Right lobe of liver (tissue), 6 donors: ENCODE data around the gene ATP13A2. TPM values are rescaled to one million over a fixed set of nuclear protein-coding genes. Genes with fewer than 3 reads are reported as not detected.
"Not testable (repeated sequence)": the region's sequence is repeated elsewhere in the genome, so short reads cannot be mapped to it uniquely, and the experiment has no call there.

Source experiments
- ATAC-seq, 4 donors: fragments of 200-7000 bp; cut with Tn5 transposase; one replicate each; pipeline ENCODE4 v1.9.1; 2020; ENCODE audit warnings: mild to moderate bottlenecking in 4 of 4, moderate library complexity in 4 of 4
- DNase-seq, 3 donors: peaks; one replicate each; pipeline ENCODE4 v3.0.0-alpha.2; 2020
- H3K27ac ChIP-seq, 3 donors: fragments of 200-600 bp; one replicate each; pipeline ENCODE4 v1.8.0; 2022
- H3K27me3 ChIP-seq, 2 donors: fragments of 200-600 bp; one replicate each; pipeline ENCODE4 v1.8.0; 2022
- H3K36me3 ChIP-seq, 4 donors: fragments of 200-600 bp; sonication (generic) in 1 of 4; one replicate each; pipeline versions ENCODE4 v1.5.1 to v1.8.0; 2017 to 2022; ENCODE audit warnings: control low read depth in 1 of 4
- H3K4me1 ChIP-seq, 4 donors: fragments of 200-600 bp; sonication (generic) in 1 of 4; one replicate each; pipeline versions ENCODE4 v1.5.1 to v1.8.0; 2017 to 2022; ENCODE audit warnings: control low read depth in 1 of 4
- H3K4me3 ChIP-seq, 3 donors: fragments of 200-600 bp; one replicate each; pipeline ENCODE4 v1.8.0; 2022
- H3K9me3 ChIP-seq, 4 donors: fragments of 200-600 bp; sonication (generic) in 1 of 4; one replicate each; pipeline versions ENCODE4 v1.5.1 to v1.8.0; 2017 to 2022; ENCODE audit warnings: control low read depth in 1 of 4
- POLR2A ChIP-seq: fragments of 450-650 bp; IDR thresholded peaks from one replicate; pipeline ENCODE4 v1.6.1; 2017; ENCODE audit warnings: antibody characterized with exemption, mild to moderate bottlenecking
- WGBS: methylation state at CpG from one replicate; pipeline ENCODE4 v1.1.6; 2018; ENCODE audit warnings: low coverage, low lambda C conversion rate; ENCODE audit not compliant: insufficient coverage; ENCODE audit errors: missing lambda C conversion rate; 5-methylcytosine and 5-hydroxymethylcytosine counted together
- intact Hi-C, 2 donors: fragments of 100-400 bp; cut with DNase I; formaldehyde crosslinking; loops; one replicate each; pipeline versions ENCODE4 v1.11.2 to v1.14.1; 2022
- total RNA-seq, 6 experiments: library from RNA; depleted of rRNA in 2 of 6; stranded (reverse); fragments of >200 nt in 2 of 6; fragmentation: NEBNext Ultra II Directional in 3 of 6; extraction: Animal tissue kit (Norgen Biotek cat#: 25700) in 3 of 6; gene quantifications; one replicate each; pipeline versions ENCODE4 v1.1.0 to v1.2.4, GENCODE V29; 2016 to 2023
- TF ChIP-seq, protein P1 (sequence below), 4 donors: fragments of 200-600 bp in 3 of 4; fragments of 450-650 bp in 1 of 4; IDR thresholded peaks; one replicate each; pipeline versions ENCODE4 v1.5.1 to v1.8.0; 2016 to 2022; ENCODE audit warnings: antibody characterized with exemption in 4 of 4, mild to moderate bottlenecking in 2 of 4
- donor health status: DM: no; HTN: yes; CAD: no.
- donor health status: DM: no; HTN: no; CAD: no.
- donor health status: DM: no; HTN: no; CAD: no.
- donor health status: DM: no; HTN: yes; CAD: no.
- donor health status: DM: no; HTN: yes; CAD: no.

ATP13A2 gene
- total RNA-seq, 6 experiments from 2014 or later: 5.0 to 12.5 (median 9.2) TPM

DNA sequence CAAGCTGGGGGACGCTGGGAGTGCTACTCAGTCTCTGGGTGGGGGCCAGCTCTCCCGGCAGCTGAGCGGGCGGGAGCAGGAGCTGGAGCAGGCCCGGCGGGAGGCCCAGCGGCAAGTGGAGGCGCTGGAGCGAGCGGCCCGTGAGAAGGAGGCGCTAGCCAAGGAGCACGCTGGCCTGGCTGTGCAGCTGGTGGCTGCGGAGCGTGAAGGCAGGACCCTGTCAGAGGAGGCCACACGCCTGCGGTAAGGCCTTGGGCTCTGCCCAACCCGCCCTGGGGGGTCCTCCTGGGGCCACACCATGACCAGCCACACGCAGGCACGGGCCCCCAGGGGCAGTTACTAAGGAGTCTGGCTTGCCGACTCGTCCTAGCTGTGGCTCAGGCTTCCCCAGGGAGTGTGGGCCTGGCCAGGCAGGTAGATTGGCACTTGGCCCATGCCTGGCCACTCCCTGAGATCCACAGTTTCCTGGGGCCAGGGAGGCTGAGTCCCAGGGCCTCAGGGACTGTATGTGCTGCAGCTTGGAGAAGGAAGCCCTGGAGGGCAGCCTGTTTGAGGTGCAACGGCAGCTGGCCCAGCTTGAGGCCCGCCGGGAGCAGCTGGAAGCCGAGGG is 63.3 kb downstream of the ATP13A2 start:
- peak overlapping the region in 2 of 3 donors; percentile 35 to 41 for H3K27ac ChIP-seq
- H3K9me3 ChIP-seq, H3K27me3 ChIP-seq, H3K36me3 ChIP-seq, intact Hi-C loops, H3K4me3 ChIP-seq: not testable (repeated sequence)
- ATAC-seq (peak; percentile 62 to 78 (median 70)), DNase-seq (peak in 1 of 3 donors; percentile 61)
- peaks cover 0 to 13% (median 2%) of the 10 kb centered on the region in 4 donors for H3K4me1 ChIP-seq
- WGBS: 84% methylated on average over 16 of the region's 26 CpGs

DNA sequence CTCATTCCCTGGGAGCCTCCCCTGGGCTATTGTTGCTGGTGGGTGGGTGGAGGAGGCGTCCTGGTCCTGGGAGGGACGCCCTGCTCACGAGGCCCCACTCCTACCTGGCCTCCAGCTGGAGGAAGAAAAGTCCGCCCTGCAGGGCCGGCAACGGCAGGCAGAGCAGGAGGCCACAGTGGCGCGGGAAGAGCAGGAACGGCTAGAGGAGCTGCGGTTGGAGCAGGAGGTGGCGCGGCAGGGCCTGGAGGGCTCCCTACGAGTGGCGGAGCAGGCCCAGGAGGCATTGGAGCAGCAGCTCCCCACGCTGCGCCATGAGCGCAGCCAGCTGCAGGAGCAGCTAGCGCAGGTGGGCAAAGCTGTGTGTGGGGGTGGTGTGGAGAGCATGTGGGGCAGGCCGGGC is 65.1 kb downstream of the ATP13A2 start:
- intact Hi-C loops: no loop called here
- Histone ChIP-seq H3K4me1 (peaks cover 0 to 13% (median 2%) of the 10 kb centered on the region in 4 donors), H3K36me3 (no peaks in the 10 kb centered on the region), H3K4me3 (no peak overlapping the region), H3K9me3 (no peaks in the 10 kb centered on the region), H3K27me3 (no peaks in the 10 kb centered on the region), H3K27ac (no peak overlapping the region)
- peak in 1 of 3 donors; percentile 55 for DNase-seq
- TF ChIP-seq, protein P1, sequence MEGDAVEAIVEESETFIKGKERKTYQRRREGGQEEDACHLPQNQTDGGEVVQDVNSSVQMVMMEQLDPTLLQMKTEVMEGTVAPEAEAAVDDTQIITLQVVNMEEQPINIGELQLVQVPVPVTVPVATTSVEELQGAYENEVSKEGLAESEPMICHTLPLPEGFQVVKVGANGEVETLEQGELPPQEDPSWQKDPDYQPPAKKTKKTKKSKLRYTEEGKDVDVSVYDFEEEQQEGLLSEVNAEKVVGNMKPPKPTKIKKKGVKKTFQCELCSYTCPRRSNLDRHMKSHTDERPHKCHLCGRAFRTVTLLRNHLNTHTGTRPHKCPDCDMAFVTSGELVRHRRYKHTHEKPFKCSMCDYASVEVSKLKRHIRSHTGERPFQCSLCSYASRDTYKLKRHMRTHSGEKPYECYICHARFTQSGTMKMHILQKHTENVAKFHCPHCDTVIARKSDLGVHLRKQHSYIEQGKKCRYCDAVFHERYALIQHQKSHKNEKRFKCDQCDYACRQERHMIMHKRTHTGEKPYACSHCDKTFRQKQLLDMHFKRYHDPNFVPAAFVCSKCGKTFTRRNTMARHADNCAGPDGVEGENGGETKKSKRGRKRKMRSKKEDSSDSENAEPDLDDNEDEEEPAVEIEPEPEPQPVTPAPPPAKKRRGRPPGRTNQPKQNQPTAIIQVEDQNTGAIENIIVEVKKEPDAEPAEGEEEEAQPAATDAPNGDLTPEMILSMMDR (IDR thresholded peaks at IDR 0.05): no peak
- no peak for TF ChIP-seq POLR2A
- ATAC-seq: no peak
- 93% methylated on average over 19 of the region's 19 CpGs for WGBS

DNA sequence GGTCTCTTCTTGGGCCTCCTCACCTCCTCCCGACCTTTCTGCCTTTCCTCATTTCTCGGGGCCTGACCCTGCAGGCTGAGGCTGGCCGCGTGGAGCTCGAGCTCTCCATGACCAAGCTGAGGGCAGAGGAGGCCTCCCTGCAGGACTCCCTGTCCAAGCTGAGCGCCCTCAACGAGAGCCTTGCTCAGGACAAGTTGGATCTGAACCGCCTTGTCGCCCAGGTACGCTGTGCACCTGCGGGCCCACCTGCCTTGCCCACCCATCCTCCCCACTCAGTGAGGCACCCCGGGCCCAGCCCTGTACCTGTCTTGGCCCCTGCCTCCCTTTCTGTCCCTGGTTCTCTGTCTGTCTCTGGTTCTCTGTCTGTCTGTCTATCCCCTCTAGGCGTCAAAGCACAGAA is 65.5 kb downstream of the ATP13A2 start:
- H3K27ac ChIP-seq, intact Hi-C loops, H3K4me3 ChIP-seq, DNase-seq, H3K9me3 ChIP-seq, H3K36me3 ChIP-seq, H3K27me3 ChIP-seq: not testable (repeated sequence)
- peaks cover 0 to 13% (median 2%) of the 10 kb centered on the region in 4 donors for H3K4me1 ChIP-seq
- ATAC-seq: peak in 1 of 4 donors; percentile 1
- 89% methylated on average over 8 of the region's 13 CpGs for whole genome bisulfite sequencing

DNA sequence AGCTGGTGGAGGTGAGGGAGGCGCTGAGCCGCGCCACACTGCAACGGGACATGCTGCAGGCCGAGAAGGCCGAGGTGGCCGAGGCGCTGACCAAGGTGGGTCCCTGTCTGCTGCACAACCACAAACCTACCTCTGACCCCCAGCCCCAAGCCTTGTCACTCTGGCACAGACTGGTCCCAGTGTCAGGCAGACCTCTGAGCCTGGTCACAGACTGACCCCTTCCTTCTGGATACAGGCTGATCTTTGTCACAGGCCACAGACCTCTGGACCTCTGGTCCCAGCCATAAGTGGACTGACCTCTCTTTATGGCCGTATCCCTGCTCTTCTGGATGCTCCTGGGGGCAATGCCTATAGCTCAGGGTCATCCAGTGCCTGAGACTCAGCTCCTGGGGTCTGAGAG is 66.2 kb downstream of the ATP13A2 start:
- H3K36me3 ChIP-seq, H3K27me3 ChIP-seq, intact Hi-C loops, H3K27ac ChIP-seq, H3K9me3 ChIP-seq, DNase-seq, H3K4me3 ChIP-seq: not testable (repeated sequence)
- 50% methylated on average over 1 of the region's 9 CpGs for WGBS
- ATAC-seq: peak in 2 of 4 donors; percentile 2 to 11
- H3K4me1 ChIP-seq: peaks cover 0 to 13% (median 2%) of the 10 kb centered on the region in 4 donors

DNA sequence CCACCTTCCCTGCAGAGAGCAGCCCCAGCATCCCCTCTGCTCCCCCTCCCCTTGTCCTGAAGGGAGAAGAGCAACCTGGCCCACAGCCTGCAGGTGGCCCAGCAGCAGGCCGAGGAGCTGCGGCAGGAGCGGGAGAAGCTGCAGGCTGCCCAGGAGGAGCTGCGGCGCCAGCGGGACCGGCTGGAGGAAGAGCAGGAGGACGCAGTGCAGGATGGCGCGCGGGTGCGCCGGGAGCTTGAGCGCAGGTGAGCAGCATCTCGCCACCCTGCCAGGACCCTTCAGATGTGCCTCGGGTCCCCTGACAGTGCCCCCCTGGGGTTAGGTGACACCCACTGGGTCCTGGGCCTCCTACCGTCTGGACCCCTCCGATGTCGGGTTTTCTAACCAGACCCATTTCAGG is 67.7 kb downstream of the ATP13A2 start:
- H3K36me3 ChIP-seq: no peaks in the 10 kb centered on the region
- H3K4me1 ChIP-seq: peaks cover 0 to 5% (median 0%) of the 10 kb centered on the region in 4 donors
- H3K4me3 ChIP-seq: no peak overlapping the region
- intact Hi-C loops: no loop called here
- H3K27ac ChIP-seq: no peak overlapping the region
- ATAC-seq (no peak), DNase-seq (no peak)
- H3K27me3 ChIP-seq: no peaks in the 10 kb centered on the region
- 86% methylated on average over 18 of the region's 19 CpGs for WGBS
- TF ChIP-seq, protein P1 (IDR thresholded peaks at IDR 0.05): no peak
- no peak for TF ChIP-seq POLR2A
- no peaks in the 10 kb centered on the region for H3K9me3 ChIP-seq

DNA sequence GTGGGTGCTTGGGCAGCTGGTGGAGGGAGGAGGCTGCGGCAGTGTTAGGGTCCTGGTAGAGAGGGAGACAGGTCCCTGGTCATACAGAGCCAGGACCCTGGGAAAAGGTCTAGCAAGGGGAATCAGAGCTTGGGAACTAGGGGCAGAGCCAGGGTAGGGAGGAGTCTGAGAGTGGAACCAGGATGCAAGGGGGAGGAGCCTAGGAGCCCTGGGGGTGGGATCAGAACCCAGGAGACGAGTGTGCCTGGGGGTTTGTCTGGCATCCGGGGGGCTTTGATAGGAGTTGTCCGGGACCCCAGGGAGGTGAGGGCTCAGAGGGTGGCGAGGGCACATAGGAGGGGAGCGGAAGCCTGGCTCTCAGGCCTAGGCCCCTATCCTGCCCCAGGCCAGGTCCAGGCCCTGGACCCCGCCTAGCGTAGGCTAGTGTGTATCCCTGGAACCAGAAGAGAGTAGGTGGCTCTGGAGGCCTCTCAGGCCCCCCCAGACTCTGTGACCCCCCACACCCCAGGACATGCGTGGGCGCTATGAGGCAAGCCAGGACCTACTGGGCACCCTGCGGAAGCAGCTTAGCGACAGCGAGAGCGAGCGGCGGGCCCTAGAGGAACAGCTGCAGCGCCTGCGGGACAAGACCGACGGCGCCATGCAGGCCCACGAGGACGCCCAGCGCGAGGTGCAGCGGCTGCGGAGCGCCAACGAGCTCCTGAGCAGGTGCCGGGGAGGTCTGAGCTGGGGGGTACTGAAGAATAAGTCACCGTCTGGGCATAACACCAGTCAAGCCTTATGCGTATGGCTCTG is 72.1 kb downstream of the ATP13A2 start:
- H3K4me1 ChIP-seq, H3K36me3 ChIP-seq, H3K9me3 ChIP-seq, intact Hi-C loops, H3K27ac ChIP-seq, H3K27me3 ChIP-seq, H3K4me3 ChIP-seq, DNase-seq: not testable (repeated sequence)
- 92% methylated on average over 25 of the region's 32 CpGs for WGBS
- peak in 2 of 4 donors; percentile 23 to 35 for ATAC-seq
